HEK293 (cell line): Measurements from ENCODE around the gene MPEG1.

ENCODE experiments used
- KLF9 ChIP-seq: fragments of 450-650 bp; formaldehyde crosslinking; IDR thresholded peaks from 2 replicates; pipeline ENCODE4 v1.5.1; 2016; ENCODE audit warnings: missing biosample characterization, missing genetic modification characterization, low read depth
- SCRT1 ChIP-seq: fragments of 450-650 bp; formaldehyde crosslinking; IDR thresholded peaks from 2 replicates; pipeline ENCODE4 v1.5.1; 2016; ENCODE audit warnings: missing biosample characterization, missing genetic modification characterization, borderline replicate concordance
- YY1 ChIP-seq: fragments of 450-650 bp; formaldehyde crosslinking; IDR thresholded peaks from 2 replicates; pipeline ENCODE4 v1.5.1; 2018; ENCODE audit warnings: missing biosample characterization, missing genetic modification characterization
- ZBTB17 ChIP-seq: fragments of 450-650 bp; formaldehyde crosslinking; IDR thresholded peaks from 2 replicates; pipeline ENCODE4 v1.5.1; 2016; ENCODE audit warnings: missing biosample characterization, missing genetic modification characterization
- ZNF292 ChIP-seq: fragments of 450-650 bp; formaldehyde crosslinking; IDR thresholded peaks from 2 replicates; pipeline ENCODE4 v1.5.1; 2016; ENCODE audit warnings: low read depth, missing biosample characterization, missing genetic modification characterization, borderline replicate concordance
- ZNF350 ChIP-seq: fragments of 450-650 bp; formaldehyde crosslinking; IDR thresholded peaks from 2 replicates; pipeline ENCODE4 v1.5.0; 2017; ENCODE audit warnings: missing biosample characterization, mild to moderate bottlenecking, missing genetic modification characterization
- ZNF624 ChIP-seq: fragments of 450-650 bp; formaldehyde crosslinking; IDR thresholded peaks from 2 replicates; pipeline ENCODE4 v1.5.1; 2017; ENCODE audit warnings: missing biosample characterization, missing genetic modification characterization
- TF ChIP-seq, protein P1 (sequence below): fragments of 450-650 bp; formaldehyde crosslinking; IDR thresholded peaks from 2 replicates; pipeline ENCODE4 v1.5.1; 2016; ENCODE audit warnings: missing biosample characterization, missing genetic modification characterization
- TF ChIP-seq, protein P2 (sequence below): fragments of 450-650 bp; formaldehyde crosslinking; conservative IDR thresholded peaks from 2 replicates; pipeline ENCODE4 v1.5.1; 2016; ENCODE audit warnings: low read depth, missing biosample characterization, missing genetic modification characterization
- TF ChIP-seq, protein P3 (sequence below): fragments of 450-650 bp; formaldehyde crosslinking; IDR thresholded peaks from 2 replicates; pipeline ENCODE4 v1.5.1; 2016; ENCODE audit warnings: missing biosample characterization, missing genetic modification characterization
- TF ChIP-seq, protein P4 (sequence below): fragments of 450-650 bp; formaldehyde crosslinking; IDR thresholded peaks from 2 replicates; pipeline ENCODE4 v1.5.1; 2016; ENCODE audit warnings: missing biosample characterization, missing genetic modification characterization
- TF ChIP-seq, protein P5 (sequence below): fragments of 450-650 bp; formaldehyde crosslinking; IDR thresholded peaks from 2 replicates; pipeline ENCODE4 v1.5.1; 2016; ENCODE audit warnings: missing biosample characterization, missing genetic modification characterization

DNA sequence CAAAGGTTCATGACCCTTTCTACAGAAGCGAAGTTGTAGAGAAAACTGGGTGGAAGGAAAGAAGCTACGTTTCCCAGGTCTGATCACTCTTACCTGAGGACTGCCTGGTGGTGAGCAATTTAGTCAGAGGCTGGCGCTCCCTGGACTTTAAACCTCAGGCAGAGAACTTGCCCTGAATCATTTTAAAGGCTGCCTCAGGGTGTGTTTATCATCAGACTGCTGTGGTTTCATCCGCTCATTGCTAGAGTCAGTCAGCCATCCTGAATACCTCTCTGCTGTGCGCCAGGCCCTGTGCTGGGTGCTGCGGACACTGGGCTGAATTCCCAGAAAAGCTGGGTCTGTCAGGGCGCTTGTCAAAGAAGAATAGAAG is 38.1 kb downstream of the MPEG1 start:
- TF ChIP-seq, protein P1, sequence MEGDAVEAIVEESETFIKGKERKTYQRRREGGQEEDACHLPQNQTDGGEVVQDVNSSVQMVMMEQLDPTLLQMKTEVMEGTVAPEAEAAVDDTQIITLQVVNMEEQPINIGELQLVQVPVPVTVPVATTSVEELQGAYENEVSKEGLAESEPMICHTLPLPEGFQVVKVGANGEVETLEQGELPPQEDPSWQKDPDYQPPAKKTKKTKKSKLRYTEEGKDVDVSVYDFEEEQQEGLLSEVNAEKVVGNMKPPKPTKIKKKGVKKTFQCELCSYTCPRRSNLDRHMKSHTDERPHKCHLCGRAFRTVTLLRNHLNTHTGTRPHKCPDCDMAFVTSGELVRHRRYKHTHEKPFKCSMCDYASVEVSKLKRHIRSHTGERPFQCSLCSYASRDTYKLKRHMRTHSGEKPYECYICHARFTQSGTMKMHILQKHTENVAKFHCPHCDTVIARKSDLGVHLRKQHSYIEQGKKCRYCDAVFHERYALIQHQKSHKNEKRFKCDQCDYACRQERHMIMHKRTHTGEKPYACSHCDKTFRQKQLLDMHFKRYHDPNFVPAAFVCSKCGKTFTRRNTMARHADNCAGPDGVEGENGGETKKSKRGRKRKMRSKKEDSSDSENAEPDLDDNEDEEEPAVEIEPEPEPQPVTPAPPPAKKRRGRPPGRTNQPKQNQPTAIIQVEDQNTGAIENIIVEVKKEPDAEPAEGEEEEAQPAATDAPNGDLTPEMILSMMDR, result no peak
- TF ChIP-seq ZNF624 (tag by site-specific recombination), result no peak
- TF ChIP-seq ZNF350 (tag by site-specific recombination), result no peak
- TF ChIP-seq, protein P2, sequence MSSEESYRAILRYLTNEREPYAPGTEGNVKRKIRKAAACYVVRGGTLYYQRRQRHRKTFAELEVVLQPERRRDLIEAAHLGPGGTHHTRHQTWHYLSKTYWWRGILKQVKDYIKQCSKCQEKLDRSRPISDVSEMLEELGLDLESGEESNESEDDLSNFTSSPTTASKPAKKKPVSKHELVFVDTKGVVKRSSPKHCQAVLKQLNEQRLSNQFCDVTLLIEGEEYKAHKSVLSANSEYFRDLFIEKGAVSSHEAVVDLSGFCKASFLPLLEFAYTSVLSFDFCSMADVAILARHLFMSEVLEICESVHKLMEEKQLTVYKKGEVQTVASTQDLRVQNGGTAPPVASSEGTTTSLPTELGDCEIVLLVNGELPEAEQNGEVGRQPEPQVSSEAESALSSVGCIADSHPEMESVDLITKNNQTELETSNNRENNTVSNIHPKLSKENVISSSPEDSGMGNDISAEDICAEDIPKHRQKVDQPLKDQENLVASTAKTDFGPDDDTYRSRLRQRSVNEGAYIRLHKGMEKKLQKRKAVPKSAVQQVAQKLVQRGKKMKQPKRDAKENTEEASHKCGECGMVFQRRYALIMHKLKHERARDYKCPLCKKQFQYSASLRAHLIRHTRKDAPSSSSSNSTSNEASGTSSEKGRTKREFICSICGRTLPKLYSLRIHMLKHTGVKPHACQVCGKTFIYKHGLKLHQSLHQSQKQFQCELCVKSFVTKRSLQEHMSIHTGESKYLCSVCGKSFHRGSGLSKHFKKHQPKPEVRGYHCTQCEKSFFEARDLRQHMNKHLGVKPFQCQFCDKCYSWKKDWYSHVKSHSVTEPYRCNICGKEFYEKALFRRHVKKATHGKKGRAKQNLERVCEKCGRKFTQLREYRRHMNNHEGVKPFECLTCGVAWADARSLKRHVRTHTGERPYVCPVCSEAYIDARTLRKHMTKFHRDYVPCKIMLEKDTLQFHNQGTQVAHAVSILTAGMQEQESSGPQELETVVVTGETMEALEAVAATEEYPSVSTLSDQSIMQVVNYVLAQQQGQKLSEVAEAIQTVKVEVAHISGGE (tag by site-specific recombination), result no peak
- TF ChIP-seq KLF9, result no peak
- TF ChIP-seq, protein P3, sequence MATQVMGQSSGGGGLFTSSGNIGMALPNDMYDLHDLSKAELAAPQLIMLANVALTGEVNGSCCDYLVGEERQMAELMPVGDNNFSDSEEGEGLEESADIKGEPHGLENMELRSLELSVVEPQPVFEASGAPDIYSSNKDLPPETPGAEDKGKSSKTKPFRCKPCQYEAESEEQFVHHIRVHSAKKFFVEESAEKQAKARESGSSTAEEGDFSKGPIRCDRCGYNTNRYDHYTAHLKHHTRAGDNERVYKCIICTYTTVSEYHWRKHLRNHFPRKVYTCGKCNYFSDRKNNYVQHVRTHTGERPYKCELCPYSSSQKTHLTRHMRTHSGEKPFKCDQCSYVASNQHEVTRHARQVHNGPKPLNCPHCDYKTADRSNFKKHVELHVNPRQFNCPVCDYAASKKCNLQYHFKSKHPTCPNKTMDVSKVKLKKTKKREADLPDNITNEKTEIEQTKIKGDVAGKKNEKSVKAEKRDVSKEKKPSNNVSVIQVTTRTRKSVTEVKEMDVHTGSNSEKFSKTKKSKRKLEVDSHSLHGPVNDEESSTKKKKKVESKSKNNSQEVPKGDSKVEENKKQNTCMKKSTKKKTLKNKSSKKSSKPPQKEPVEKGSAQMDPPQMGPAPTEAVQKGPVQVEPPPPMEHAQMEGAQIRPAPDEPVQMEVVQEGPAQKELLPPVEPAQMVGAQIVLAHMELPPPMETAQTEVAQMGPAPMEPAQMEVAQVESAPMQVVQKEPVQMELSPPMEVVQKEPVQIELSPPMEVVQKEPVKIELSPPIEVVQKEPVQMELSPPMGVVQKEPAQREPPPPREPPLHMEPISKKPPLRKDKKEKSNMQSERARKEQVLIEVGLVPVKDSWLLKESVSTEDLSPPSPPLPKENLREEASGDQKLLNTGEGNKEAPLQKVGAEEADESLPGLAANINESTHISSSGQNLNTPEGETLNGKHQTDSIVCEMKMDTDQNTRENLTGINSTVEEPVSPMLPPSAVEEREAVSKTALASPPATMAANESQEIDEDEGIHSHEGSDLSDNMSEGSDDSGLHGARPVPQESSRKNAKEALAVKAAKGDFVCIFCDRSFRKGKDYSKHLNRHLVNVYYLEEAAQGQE (tag by site-specific recombination), result no peak
- no peak for TF ChIP-seq SCRT1 (tag by site-specific recombination)
- TF ChIP-seq ZNF292, result no peak
- TF ChIP-seq, protein P4, sequence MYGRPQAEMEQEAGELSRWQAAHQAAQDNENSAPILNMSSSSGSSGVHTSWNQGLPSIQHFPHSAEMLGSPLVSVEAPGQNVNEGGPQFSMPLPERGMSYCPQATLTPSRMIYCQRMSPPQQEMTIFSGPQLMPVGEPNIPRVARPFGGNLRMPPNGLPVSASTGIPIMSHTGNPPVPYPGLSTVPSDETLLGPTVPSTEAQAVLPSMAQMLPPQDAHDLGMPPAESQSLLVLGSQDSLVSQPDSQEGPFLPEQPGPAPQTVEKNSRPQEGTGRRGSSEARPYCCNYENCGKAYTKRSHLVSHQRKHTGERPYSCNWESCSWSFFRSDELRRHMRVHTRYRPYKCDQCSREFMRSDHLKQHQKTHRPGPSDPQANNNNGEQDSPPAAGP (tag by site-specific recombination), result no peak
- no peak for TF ChIP-seq YY1 (tag by site-specific recombination)
- TF ChIP-seq ZBTB17 (tag by site-specific recombination), result no peak
- TF ChIP-seq, protein P5, sequence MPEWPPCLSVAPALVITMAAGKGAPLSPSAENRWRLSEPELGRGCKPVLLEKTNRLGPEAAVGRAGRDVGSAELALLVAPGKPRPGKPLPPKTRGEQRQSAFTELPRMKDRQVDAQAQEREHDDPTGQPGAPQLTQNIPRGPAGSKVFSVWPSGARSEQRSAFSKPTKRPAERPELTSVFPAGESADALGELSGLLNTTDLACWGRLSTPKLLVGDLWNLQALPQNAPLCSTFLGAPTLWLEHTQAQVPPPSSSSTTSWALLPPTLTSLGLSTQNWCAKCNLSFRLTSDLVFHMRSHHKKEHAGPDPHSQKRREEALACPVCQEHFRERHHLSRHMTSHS, result no peak
